Stimulated activated CD8-positive, alpha-beta memory T cell treated with anti-CD3 and anti-CD28 coated beads, Interleukin-7, amount 100 ng/mL, for 48 hours (primary cell): ENCODE results near the gene TMIGD3.

ENCODE experiments used
- DNase-seq, 2 donors: peaks; one replicate each; pipeline ENCODE4 v3.0.0-alpha.2; 2020; ENCODE audit warnings: low read depth in 1 of 2; ENCODE audit errors: extremely low read depth in 1 of 2

Gene TMIGD3

DNA sequence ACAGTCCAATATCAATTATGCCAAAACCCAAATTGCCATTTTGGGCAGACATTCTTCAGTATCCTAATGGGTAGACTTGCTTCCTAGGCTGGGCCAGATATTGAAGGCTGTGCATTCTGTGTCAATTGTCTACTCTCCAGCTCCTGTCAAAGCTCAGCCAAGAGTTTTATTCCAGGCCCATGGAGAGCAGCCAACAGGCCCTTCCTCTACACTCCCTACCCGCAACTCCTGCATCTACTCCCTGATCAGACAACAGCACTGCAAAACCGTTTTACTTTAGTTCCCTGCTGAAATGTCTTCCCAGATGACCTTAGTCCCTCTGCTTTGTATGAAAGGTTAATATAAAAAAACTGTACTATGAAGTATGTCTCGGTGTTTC, 6.6 kb upstream of the TMIGD3 start:
- no peak for DNase-seq

DNA sequence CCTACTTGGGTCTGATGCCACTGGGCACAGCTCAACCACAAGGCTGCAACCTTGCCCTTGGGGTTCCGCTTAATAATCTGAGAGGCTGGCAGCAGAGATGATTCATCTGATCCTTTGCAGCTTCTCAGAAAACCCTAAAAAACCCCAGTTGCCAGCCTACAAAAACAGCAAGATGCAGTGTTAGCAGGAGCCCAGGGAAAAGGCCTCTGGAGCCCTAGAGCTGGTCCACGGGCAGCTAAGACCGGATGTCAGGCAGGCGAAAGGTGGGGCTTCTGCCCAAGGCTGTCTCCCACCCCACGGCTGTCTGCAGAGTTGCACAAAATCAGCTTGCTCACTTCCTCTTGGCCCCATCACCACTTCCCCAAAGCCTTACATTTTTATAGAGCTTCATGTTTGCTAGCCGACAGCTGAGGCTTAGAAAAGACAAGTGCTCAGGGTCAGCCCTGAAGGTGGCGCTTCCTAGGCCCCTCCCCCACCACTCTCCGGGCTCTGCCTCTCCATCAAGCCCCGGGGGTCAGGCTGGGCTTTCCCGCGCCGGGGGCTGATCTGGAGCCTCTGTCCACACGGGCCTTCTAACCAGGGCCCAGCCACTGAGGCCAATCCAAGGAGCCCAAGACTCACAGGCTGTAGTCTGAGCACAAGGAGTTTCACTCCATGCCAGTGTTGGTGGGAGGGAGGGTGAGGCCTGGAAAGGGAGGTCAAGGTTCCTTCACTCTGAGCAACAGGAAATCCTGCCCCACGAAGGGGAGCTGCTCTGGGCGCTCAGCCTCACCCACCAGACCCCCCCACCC, 4.2 kb upstream of the TMIGD3 start:
- peak; percentile 43 to 59 for DNase-seq

DNA sequence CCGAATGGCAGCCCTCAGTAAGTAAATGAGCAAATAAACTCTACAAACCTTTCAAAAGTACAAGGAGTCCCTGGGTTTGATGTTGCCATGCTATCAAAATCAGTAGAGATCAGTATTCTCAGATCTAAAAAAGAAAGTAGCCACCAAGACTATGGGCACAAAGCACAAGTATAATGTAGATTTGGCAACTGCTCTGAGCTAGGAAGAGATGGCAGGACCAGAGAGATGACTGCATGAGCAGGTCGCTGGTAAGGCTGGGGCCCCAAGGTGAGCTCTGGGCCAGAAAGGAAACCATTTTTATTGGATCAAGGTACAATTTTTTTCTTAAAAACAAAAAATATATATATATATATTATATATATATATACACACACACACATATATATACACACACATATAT, 3.1 kb upstream of the TMIGD3 start:
- DNase-seq: no peak

DNA sequence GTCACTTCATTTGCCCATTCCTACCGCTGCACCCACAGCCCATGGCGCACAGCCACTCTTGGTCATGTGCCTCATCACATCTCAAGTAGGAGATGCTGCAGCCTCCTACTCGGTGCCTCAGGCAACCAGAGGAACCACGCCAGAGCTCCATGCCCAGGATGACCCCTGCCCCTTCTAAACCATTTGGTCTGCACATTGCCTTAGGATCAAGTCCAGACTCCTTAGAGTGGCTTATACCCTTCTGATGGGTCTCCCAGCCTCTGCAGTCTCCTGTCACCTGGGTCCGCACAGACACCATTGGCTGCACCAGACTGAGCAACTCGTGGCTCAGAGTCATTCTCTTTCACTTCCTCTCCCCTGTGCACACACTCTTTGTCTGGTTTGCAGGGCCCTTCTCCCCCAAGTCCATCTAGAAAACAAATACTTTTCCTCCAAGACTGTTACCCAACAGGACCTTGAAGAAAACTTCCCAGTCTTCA, 2.2 kb upstream of the TMIGD3 start:
- DNase-seq: no peak

DNA sequence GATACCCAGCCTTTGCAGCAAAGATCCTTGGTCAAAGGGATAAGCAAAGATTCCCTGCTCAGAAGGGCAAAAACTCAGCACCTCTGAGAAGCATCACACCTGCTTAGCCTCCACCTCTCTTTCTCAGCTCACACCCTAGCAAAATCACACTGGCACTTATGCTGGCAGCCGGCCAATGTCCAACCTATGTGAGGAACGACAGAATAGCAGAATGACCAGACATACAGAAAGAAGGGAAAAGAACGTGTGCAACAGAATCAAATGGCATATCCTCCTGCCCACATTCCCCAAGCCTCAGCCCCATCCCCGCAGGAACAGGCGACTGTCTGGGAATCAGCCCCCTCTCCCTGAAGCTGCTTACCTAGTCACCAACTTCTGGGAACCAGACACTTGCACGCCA, 664 bp upstream of the TMIGD3 start:
- no peak for DNase-seq

DNA sequence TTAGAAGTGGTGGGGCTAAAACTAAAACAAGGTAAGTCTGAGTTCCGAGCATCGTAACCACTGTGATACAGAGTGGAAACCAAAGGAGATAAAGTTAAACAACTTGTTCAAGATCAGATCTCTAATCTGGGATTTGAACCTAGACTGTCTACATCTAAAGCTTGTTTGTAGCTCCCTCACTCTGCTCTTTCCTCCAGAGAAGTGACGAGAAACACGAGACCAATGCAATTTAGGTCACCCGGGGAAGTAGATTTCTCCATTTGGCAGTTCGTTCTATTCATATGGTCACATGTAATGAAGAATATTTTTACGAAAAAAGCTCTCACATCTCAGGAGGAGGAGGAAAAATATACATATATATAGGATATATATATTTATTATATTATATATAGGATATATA, 1.8 kb downstream of the TMIGD3 start:
- no peak for DNase-seq

DNA sequence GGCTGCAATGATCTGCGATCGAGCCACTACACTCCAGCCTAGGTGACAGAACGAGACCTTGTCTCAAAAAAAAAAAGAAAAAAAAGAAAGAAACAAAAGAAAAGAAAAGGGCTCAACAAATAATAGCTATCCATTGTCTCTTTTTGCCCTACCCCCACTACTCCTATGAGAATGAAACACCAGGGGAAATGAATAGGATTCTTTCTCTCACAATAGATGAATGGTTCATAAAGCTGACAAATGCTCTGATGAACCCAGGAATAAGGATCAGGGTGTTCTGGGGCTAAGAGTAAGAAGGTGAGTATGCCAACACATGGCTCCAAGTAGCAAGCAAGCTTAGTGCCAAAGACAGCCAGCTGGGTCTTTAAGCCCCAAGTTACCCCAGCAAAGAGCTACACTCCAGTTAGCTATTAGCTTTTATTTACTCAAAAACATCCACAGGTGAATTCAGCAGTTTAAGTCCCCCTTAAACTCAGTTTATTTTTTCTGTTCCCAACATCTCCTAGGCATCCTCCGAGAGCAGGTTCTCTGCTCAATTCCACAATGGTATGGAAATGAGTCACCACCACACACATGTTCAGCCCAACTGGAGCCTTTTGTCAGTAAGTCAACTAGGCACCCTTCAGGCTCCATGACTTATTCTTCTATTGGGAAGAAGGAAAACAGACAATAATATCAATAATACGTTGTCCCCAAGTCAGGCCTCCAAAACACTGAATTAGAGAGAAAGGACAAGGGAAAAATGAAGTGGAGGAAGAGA, 4.2 kb downstream of the TMIGD3 start:
- no peak for DNase-seq

DNA sequence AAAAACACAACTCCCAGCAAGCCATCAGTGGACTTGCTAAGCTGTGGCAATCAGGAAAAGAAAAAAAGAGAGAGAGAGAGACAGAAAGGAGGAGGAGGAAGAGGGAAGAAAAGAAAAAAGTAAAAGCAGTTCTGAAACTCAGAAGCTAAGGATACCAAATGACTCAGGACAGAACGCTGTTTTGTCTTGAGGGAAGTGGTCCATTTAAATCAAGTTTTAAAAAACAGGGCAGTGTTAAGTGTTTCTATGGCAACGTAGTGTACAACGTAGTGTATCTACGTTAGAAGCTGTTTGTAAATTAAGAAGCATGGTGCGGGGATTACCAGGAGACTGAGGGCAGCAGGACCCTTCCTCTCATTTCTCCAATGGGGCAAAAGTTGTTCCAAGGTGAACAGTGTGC, 5.8 kb downstream of the TMIGD3 start:
- no peak for DNase-seq

DNA sequence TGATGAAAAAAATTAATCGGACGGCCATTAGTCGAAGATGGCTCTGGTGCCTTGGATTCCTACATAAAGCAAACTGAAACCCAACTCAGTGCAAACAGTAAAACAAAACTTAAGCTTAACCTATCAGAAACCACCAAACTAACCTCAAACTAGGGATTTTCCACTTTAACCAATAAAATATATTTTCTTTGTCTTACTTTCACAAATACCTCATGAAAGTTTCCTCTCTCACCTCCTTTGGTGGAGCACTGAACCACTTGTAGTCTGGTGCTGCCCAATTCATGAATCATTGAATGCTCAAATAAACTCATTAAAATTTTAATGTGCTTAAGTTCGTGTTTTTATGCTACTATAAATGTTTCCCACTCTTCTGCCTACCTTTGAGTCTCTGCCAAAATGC, 7.0 kb downstream of the TMIGD3 start:
- DNase-seq: no peak

DNA sequence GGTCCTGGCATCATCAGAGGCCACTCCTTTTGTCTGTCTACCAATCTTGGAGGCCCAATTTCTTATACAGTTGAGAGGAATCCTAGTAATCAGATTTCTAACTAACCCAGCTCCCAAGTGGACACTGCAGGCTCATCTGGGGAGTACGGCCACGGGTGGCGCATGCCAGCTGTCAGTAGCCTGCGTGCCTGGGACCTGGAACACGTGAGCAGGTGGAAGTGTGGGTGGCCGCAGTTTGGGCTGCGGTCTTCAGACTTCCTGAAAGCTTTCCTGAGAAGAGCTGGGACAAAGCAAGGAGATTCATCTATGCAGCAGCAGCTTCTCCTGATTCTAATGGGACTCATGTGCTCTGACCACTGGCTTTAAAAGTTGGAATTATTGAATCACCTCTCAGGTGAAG, 12.4 kb downstream of the TMIGD3 start:
- DNase-seq: no peak

DNA sequence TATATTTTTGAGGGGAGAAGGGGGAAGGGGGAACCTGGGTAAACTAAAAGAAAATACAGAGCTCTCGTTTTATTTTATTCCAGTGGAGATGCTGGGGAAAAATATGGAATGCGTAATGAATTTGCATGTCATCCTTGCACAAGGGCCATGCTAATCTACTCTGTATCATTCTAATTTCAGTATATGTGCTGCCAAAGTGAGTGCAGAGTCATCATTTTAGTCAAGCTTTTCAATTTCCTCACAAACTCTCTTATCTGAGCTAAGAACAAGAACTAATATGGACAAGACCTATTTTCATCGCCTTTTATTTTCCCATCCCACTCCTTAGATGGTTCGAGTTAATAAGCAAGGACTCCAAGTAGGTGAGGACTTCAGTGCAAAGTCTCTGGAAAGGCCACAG, 13.2 kb downstream of the TMIGD3 start:
- no peak for DNase-seq

DNA sequence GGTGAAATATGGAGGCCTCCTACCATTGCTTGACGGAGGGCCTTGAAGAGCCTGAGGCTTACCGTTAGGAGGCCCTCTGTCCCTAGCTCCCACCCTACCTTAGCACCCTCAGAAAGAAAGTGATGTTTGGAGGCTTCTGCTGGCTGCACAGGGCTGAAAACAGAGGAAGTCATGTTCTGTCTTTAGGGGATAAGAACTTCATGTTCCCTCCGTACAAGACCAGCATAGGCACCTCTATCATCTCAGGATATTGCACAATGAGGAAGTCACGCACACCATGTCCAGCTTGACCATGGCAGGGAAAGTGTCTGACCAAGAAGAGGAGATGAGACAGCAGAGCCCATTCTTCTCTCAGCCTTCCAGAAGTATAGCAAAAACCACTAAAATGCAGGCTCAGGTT, 13.8 kb downstream of the TMIGD3 start:
- DNase-seq: no peak

DNA sequence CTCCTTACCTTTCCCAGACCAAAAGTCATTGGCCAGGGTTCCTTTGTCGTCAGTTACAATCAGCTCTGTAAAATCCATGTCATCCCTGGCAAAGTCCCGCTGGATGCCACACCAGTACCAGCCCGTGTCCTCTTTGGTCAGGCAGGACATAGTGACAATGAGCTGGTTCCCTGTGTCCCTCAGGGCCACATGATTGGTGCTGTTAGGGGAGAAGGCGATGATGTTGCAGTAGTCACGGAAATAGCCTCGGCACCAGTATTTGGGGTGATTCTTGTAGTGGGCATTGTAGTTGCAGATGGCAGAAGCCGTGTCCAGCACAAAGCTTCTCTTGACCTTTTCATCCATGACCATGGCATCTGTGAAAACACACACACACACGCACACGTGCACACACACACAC, 14.8 kb downstream of the TMIGD3 start:
- DNase-seq: no peak

DNA sequence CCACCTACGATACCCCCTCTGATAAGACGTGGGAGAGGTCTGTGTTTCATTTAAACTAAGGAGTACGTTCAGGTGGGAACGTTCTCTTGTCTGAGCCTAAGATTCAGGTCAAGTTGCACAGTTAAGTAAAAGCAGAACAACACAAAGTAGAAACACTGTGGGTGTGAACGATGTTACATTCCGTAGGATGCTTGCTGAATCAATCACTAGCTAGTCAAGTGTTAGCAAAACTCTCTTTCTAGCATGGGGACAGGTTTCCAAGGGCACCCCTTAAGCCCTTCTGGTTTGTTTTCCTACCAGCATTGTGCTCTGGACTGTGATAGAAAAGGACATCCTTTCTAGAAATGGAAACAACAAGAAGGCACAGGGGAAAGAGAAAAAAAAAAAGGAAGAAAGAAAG, 16.3 kb downstream of the TMIGD3 start:
- no peak for DNase-seq

DNA sequence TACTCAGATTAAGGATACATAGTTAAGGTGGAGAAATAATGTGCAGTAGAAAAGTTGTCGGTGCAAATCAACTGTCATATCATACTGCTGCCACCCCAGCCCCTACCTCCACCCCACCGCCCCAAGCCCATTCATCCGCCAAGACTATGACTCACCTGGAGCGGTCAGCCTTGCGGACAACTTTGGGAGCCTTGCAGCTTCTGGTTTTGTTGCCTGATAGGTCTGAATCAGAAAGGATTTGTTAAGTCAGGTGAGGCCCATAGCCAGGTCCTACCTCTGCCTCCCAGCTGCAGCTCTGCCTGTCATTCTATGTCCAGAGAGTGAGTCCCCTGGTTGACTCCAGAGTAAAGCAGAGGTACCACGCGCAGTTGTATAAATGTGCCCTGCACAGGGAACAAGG, 17.0 kb downstream of the TMIGD3 start:
- no peak for DNase-seq

DNA sequence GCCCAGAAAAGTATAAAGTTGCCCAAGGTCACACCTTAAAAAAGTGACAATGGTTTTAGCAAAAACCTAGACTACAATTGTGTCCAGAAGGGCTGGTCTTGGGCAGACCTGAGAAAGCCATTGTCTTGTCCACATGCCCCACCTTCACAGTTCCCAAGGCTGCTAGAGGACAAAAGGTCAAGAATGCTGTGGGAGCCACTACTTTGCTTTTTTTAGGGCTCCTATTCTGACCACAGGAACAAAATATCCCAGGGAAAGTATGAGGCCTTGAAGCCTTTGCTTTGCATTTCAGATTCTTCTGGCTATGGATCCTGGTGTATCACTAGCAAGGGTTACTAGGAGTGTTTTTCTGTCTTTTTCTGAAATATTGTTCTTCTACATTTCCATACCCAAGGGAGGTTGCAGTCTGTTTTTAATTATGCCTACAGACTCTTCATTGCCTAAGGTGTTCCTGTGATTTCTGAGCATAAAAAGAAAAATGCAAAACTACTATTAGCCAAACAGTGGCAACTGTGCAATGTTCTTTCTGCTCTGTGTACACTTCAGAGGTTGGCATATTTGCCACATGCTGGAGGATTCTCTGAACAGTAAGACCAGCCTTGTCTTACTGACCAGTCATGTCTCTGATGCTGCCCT, 18.9 kb downstream of the TMIGD3 start:
- no peak for DNase-seq

DNA sequence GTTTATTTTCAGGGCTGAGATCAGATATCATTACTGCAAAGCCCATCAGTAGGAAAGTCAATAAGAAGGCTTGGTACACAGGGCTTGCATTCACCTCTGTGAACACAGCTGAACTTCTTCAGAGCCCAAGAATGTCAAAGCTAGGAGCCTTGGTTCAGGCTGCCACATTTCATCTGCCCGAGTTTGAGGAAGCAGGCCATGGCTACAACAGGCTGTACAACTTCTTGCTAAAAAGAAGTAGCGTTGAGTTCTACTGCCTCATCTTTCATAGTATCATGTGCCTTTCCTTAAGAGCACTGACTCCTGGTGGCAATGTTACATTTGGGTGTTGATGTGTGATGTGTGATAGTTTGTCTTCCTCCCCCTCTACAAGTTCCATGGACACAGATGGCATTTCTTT, 19.6 kb downstream of the TMIGD3 start:
- DNase-seq: no peak

DNA sequence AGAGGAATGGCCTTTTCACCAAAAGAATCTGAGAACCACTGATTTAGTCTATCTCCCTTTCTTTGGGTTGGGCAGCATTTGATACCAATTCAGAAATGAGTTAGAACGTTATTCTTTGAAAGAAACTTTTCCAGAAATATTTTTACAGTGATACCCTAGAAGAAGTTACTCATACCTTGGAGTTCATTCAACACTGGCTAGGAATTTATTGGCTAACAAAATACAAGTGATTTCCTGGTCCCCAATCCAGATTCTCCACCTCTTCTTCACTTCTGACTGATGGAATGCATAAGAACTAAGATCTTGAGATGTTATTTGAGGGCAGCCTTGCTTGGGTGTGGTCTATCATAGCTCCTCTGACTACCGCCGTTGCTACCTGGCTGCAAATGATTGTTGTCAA, 20.3 kb downstream of the TMIGD3 start:
- no peak for DNase-seq

DNA sequence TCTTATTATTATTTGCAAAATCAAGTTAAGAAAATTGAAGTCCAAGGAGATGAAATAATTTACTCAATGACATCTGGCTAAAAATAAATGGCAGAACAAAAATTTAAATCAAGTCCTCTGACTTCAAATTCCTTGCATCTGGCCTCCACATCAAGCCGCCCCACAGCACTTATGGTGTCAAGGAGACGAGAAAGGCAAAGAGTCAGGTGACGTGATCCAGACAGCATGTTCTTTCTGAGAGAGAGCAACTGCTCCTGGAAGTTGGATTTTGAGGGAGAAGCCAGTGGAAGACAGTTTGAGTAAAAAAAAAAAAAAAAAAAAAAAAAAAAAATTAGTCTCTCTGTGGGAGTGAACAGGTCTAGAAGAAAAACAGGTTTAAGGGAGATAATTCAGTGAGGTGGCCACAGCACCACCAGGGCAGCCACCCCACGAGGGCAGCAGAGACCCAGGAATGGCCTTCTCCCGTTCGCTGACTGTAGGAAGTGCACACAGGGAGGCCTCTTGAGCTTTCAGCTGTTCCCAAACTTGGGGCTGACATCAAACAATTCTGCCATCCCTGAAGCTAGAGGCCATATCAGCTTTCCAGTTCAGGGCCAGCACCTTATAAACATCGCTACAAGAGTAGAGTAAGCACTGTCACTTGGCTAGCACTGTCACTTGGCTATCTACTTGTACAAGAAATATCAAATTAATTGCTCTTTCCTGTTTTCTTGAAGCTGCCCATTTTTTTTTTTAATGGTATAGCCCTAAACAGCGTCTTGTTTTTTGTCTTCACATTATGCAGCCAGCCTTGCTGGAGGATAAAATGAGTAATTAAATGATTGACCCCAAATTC, 21.8 kb downstream of the TMIGD3 start:
- peak in 1 of 2 donors; percentile 32 for DNase-seq

DNA sequence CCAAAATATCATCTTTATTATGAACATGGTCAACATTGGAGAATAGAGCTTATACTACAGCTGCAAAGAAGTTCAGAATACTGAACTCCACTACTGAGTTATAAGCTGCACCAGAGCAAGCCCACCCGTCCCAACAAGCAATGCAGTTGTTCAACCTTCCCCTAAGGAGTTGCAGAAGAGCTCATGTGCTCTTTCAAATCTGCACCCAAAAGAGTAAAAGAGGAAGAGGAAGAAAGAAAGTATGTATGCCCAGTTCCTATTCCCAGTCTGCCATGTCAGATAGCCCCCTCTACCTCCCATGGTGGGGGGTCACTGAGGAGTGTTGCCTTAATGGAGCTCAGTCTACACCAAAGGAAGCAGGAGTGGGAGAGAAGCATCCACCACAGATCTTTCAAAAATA, 22.8 kb downstream of the TMIGD3 start:
- DNase-seq: no peak

DNA sequence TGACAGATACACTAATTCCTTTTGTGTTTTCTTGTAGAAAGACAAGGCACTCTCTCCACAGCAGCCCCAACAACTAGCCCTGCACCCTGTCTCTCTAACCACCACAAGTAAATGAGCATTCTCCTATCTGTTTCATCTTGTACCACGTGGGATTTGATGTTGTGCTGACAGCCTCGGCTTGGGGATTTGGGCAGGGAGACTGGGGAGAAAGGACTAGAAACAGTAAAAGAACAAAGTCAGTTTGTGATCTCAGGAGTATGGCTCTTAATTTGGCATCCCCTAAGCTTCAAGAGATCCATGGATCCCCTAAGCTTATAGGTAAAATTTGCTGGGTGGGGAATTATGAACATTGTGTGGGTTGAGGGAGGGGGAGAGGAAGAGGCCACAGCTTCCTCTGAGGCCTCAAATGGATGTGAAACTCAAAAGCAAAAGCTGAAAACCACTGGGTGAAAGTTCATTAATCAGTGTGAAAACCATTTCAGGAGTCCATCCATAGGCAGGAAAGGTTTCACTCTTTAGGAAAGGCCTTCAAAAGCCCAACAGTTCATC, 26.6 kb downstream of the TMIGD3 start:
- no peak for DNase-seq
